HepG2 (cell line): ENCODE measurements around the gene STUM. TPM values are rescaled to one million over a fixed set of nuclear protein-coding genes. Genes with fewer than 3 reads are reported as not detected.
A peak's percentile ranks its signal among the peaks of the same experiment; 100 is the strongest.

Experiments used
- ATAC-seq: fragments of 200-7000 bp; cut with Tn5 transposase; 3 replicates; pipeline ENCODE4 v1.9.1; 2020; ENCODE audit warnings: mild to moderate bottlenecking, moderate library complexity
- BruUV-seq: library from RNA; stranded (reverse); fragments of 400-500 nt; replicated peaks from 2 replicates; lab custom pipeline; 2021; lab: Mats Ljungman, UMichigan
- CTCF ChIA-PET: fragments of 300-600 bp; formaldehyde crosslinking; extraction: SDS; loops from one replicate; lab custom pipeline; 2021; ENCODE audit warnings: low total read pairs, inconsistent platforms, low intra/inter-chr PET ratio; lab: Yijun Ruan, JAX
- POLR2A ChIA-PET: fragments of 350-600 bp; sonication (Branson Sonifier 250); formaldehyde crosslinking; loops from one replicate; lab custom pipeline; 2020; ENCODE audit warnings: antibody characterized with exemption, inconsistent platforms; lab: Yijun Ruan, JAX
- DNase-seq: peaks from one replicate; pipeline ENCODE4 v3.0.0-alpha.2; 2015; ENCODE audit warnings: low spot score
- FAIRE-seq: peaks from 3 replicates; lab custom pipeline; 2011; peaks lifted over from hg19 to GRCh38; lab: Jason Lieb, UNC
- H2AFZ ChIP-seq: one replicate; pipeline ENCODE4 v1.6.1; 2011; ENCODE audit warnings: low read length, inconsistent platforms
- H3K27ac ChIP-seq: fragments of 300-600 bp; 3 replicates; pipeline ENCODE4 v1.8.0; 2011; ENCODE audit warnings: mixed run types, mild to moderate bottlenecking, mixed read lengths, low read length, inconsistent platforms; ENCODE audit not compliant: insufficient read depth; ENCODE audit errors: extremely low read length
- H3K27me3 ChIP-seq, 2 experiments: fragments of 200-600 bp in 1 of 2; 2 replicates in 1 of 2; 3 replicates in 1 of 2; pipeline versions ENCODE4 v1.6.0 to v1.8.0; 2011; ENCODE audit warnings: low read length in 2 of 2, mild to moderate bottlenecking in 2 of 2, moderate library complexity in 2 of 2, inconsistent platforms in 1 of 2; ENCODE audit not compliant: insufficient read depth in 2 of 2, control insufficient read depth in 1 of 2
- H3K36me3 ChIP-seq, 2 experiments: fragments of 200-600 bp in 1 of 2; replicated peaks in 1 of 2; 2 replicates in 1 of 2; 3 replicates in 1 of 2; pipeline versions ENCODE4 v1.5.1 to v1.8.0; 2011; ENCODE audit warnings: low read length in 2 of 2, inconsistent platforms in 1 of 2; ENCODE audit not compliant: insufficient read depth in 2 of 2, control insufficient read depth in 1 of 2
- H3K4me1 ChIP-seq: 2 replicates; pipeline ENCODE4 v1.5.1; 2012; ENCODE audit warnings: low read length, inconsistent platforms; ENCODE audit not compliant: insufficient read depth
- H3K4me2 ChIP-seq: 2 replicates; pipeline ENCODE4 v1.6.0; 2011; ENCODE audit warnings: low read depth, low read length, inconsistent platforms
- H3K4me3 ChIP-seq, 3 experiments: fragments of 200-600 bp in 1 of 3; sonication (generic), shearing (Covaris generic) in 1 of 3; replicated peaks in 1 of 3; 2 replicates each; pipeline ENCODE4 v1.5.1; 2011 to 2016; ENCODE audit warnings: low read length in 3 of 3, inconsistent platforms in 2 of 3, low read depth in 2 of 3, mild to moderate bottlenecking in 2 of 3, control low read depth in 1 of 3, mixed read lengths in 1 of 3; ENCODE audit not compliant: insufficient read depth in 1 of 3
- H3K79me2 ChIP-seq: one replicate; pipeline ENCODE4 v1.6.1; 2011; ENCODE audit warnings: low read length, inconsistent platforms; ENCODE audit not compliant: insufficient read depth
- H3K9ac ChIP-seq: 2 replicates; pipeline ENCODE4 v1.6.0; 2011; ENCODE audit warnings: mild to moderate bottlenecking, low read depth, low read length, inconsistent platforms; ENCODE audit not compliant: insufficient read depth
- H3K9me3 ChIP-seq: 2 replicates; pipeline ENCODE4 v1.5.1; 2012; ENCODE audit warnings: mild to moderate bottlenecking, low read length
- H4K20me1 ChIP-seq: 2 replicates; pipeline ENCODE4 v1.6.0; 2011; ENCODE audit warnings: inconsistent platforms, mild to moderate bottlenecking, low read length, moderate library complexity; ENCODE audit not compliant: insufficient read depth
- CAMTA2 ChIP-seq: sonication (generic); formaldehyde crosslinking; IDR thresholded peaks from 2 replicates; pipeline ENCODE4 v1.4.0; 2020; ENCODE audit warnings: mild to moderate bottlenecking, missing genetic modification reagents, borderline replicate concordance
- E2F2 ChIP-seq: sonication (generic); formaldehyde crosslinking; IDR thresholded peaks from 2 replicates; pipeline ENCODE4 v1.4.0; 2020; ENCODE audit warnings: missing genetic modification reagents, borderline replicate concordance
- FOSL2 ChIP-seq: sonication (generic); formaldehyde crosslinking; IDR thresholded peaks from 2 replicates; pipeline ENCODE4 v1.4.0; 2020; ENCODE audit warnings: missing genetic modification reagents
- ISL2 ChIP-seq: sonication (generic); formaldehyde crosslinking; IDR thresholded peaks from 2 replicates; pipeline ENCODE4 v1.5.0; 2020; ENCODE audit warnings: missing genetic modification reagents
- WGBS: methylation state at CpG from one replicate; pipeline ENCODE4 v1.1.6; 2017; ENCODE audit warnings: low lambda C conversion rate; 5-methylcytosine and 5-hydroxymethylcytosine counted together
- in situ Hi-C: cut with HindIII; loops from 2 replicates; pipeline ENCODE4 v1.10.0; 2017; ENCODE audit warnings: low pct_unique_long_range_greater_than_20kb; ENCODE audit not compliant: extremely low pct_ligation_motif_present
- intact Hi-C: fragments of 100-400 bp; cut with micrococcal nuclease; formaldehyde crosslinking; loops from one replicate; pipeline ENCODE4 v1.10.0; 2022; ENCODE audit not compliant: unreplicated experiment
- polyA plus RNA-seq, 8 experiments: library from polyadenylated mRNA; depleted of rRNA in 3 of 8; stranded (reverse) in 7 of 8; unstranded in 1 of 8; fragments of >200 nt; fragmentation: Illumina TruSeq in 4 of 8; extraction: Trizol in 4 of 8; gene quantifications; 2 replicates each; pipeline versions ENCODE4 v1.2.1 to v1.2.3, GENCODE V29; 2011 to 2016; ENCODE audit warnings: low read depth in 4 of 8, missing spikeins in 1 of 8, mixed read lengths in 1 of 8; ENCODE audit not compliant: insufficient read depth in 1 of 8
- total RNA-seq, 5 experiments: library from RNA; depleted of rRNA; stranded (reverse); fragments of >200 nt; fragmentation: Illumina TruSeq; extraction: Trizol; gene quantifications; 2 replicates each; pipeline ENCODE4 v1.2.3, GENCODE V29; 2016; ENCODE audit warnings: low read depth in 1 of 5
- TF ChIP-seq, protein P1 (sequence below): IDR thresholded peaks from 2 replicates; pipeline ENCODE4 v1.6.1; 2016; ENCODE audit warnings: control low read depth

Gene STUM
- total and polyA plus RNA-seq, 2 of the 13 experiments (the other 11 are each of a cell fraction or from before 2014, with no cell fraction given), result not detected

DNA sequence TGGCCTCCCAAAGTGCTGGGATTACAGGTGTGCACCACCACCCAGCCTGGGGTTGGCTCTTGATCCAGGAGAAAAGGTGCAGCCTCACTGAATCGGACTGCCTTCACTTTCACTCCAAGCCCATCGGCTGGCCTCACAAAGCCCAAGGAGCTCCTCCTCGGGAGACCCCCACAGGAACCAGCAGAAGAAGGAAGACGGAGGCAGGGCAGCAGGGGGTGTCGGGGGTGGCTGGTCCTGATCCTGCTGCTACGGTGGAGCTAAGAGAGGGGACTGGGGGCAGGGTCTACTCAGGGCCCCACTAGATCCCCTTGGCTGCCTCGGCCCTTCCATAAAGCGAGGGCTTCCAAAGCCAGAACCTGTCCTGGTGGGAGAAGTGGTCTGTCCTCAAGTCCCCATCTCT is 93.9 kb downstream of the STUM start (continued):
- TF ChIP-seq, protein P1, sequence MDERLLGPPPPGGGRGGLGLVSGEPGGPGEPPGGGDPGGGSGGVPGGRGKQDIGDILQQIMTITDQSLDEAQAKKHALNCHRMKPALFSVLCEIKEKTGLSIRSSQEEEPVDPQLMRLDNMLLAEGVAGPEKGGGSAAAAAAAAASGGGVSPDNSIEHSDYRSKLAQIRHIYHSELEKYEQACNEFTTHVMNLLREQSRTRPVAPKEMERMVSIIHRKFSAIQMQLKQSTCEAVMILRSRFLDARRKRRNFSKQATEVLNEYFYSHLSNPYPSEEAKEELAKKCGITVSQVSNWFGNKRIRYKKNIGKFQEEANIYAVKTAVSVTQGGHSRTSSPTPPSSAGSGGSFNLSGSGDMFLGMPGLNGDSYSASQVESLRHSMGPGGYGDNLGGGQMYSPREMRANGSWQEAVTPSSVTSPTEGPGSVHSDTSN (CRISPR knock-in tag), result no peak

DNA sequence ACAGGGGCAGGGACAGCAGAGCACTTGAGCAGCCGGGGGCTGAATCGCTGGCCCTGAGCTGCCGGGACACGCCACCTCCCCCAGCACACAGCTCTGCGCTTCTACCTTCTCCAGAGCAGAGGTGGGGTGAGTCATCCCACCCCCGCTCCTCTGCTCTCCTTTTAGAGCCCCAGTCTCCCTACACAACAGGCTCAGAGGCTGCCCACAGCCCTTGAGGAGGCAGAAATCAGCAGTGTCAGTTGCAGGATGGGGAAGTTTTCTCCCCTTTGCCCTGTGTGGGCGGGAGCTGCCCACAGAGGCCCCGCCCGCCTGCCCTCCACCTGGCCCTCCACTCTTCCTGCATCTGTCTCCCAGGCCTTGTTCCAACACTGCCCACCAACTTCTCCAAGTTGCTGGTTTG is 94.6 kb downstream of the STUM start:
- no peak overlapping the region for H2AFZ ChIP-seq
- no peak overlapping the region for H3K4me3 ChIP-seq
- intact Hi-C loops (no loop called here), in situ Hi-C loops (no loop called here)
- FAIRE-seq, result no peak
- H3K9ac ChIP-seq, result no peak overlapping the region
- DNase-seq, result no peak
- no peaks in the 10 kb centered on the region for H3K9me3 ChIP-seq
- ChIA-PET POLR2A (no interaction called here), CTCF (no interaction called here)
- H3K79me2 ChIP-seq, result no peaks in the 10 kb centered on the region
- H3K36me3 ChIP-seq, result no peaks in the 10 kb centered on the region
- peak; percentile 17; the same call in 1 of the 3 replicates for ATAC-seq
- no peak for TF ChIP-seq ISL2 (CRISPR knock-in tag)
- peak; percentile 44 for TF ChIP-seq FOSL2
- no peak for TF ChIP-seq CAMTA2
- no peak for TF ChIP-seq E2F2
- peaks cover 14 to 78% of the 10 kb centered on the region in 2 experiments; a peak in 4 of 5 replicates for H3K27me3 ChIP-seq
- H3K4me2 ChIP-seq, result no peak overlapping the region
- no peak overlapping the region for H3K27ac ChIP-seq
- H4K20me1 ChIP-seq, result no peaks in the 10 kb centered on the region
- WGBS, result 13% methylated on average over 7 of the region's 9 CpGs
- no peaks in the 10 kb centered on the region for H3K4me1 ChIP-seq
- BruUV-seq, result no TSS peak
